LNCaP clone FGC (cell line): ENCODE data around the gene MT1X.

Experiments used
- DNase-seq: peaks from one replicate; pipeline ENCODE4 v3.0.0-alpha.2; 2011; ENCODE audit warnings: low read depth
- H3K4me3 ChIP-seq: 2 replicates; pipeline ENCODE4 v1.5.1; 2011; ENCODE audit warnings: mild to moderate bottlenecking, low read depth, low read length, control low read depth
- TF ChIP-seq, protein P1 (sequence below): IDR thresholded peaks from 2 replicates; pipeline ENCODE4 v1.5.1; 2012; ENCODE audit warnings: mild to moderate bottlenecking; ENCODE audit not compliant: control insufficient read depth, insufficient read depth; ENCODE audit errors: extremely low read depth

Gene MT1X

DNA sequence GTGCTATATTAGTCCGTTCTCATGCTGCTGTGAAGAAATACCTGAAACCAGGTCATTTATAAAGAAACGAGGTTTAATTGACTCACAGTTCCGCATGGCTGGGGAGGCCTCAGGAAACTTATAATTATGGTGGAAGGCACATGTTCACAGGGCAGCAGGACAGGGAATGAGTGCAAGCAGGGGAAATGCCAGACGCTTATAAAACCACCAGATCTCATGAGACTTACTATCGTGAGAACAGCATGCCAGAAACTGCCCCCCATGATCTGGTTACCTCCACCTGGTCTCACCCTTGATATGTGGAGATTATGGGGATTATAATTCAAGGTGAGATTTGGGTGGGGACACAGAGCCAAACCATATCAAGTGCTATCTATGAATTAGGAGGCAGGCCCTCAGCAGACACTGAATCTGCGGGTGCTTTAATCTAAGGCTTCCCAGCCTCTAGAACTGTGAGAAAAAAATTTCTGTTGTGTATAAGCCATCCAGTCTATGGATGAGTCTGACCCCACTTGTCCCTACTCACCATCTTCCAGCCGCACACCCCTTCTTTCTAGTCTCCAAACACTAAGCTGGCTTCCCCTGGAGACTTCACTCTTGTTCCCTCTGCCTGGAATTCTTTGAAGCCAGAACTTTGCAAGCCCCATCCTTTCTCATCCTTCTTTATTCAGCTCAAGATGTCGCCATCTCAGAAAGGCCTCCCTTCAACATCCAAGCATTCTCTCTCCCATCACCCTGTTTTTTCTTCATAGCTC lies 46.9 kb downstream of the MT1X start:
- TF ChIP-seq, protein P1, sequence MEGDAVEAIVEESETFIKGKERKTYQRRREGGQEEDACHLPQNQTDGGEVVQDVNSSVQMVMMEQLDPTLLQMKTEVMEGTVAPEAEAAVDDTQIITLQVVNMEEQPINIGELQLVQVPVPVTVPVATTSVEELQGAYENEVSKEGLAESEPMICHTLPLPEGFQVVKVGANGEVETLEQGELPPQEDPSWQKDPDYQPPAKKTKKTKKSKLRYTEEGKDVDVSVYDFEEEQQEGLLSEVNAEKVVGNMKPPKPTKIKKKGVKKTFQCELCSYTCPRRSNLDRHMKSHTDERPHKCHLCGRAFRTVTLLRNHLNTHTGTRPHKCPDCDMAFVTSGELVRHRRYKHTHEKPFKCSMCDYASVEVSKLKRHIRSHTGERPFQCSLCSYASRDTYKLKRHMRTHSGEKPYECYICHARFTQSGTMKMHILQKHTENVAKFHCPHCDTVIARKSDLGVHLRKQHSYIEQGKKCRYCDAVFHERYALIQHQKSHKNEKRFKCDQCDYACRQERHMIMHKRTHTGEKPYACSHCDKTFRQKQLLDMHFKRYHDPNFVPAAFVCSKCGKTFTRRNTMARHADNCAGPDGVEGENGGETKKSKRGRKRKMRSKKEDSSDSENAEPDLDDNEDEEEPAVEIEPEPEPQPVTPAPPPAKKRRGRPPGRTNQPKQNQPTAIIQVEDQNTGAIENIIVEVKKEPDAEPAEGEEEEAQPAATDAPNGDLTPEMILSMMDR, result no peak
- DNase-seq, result no peak
- peak overlapping the region; percentile 97 for H3K4me3 ChIP-seq

DNA sequence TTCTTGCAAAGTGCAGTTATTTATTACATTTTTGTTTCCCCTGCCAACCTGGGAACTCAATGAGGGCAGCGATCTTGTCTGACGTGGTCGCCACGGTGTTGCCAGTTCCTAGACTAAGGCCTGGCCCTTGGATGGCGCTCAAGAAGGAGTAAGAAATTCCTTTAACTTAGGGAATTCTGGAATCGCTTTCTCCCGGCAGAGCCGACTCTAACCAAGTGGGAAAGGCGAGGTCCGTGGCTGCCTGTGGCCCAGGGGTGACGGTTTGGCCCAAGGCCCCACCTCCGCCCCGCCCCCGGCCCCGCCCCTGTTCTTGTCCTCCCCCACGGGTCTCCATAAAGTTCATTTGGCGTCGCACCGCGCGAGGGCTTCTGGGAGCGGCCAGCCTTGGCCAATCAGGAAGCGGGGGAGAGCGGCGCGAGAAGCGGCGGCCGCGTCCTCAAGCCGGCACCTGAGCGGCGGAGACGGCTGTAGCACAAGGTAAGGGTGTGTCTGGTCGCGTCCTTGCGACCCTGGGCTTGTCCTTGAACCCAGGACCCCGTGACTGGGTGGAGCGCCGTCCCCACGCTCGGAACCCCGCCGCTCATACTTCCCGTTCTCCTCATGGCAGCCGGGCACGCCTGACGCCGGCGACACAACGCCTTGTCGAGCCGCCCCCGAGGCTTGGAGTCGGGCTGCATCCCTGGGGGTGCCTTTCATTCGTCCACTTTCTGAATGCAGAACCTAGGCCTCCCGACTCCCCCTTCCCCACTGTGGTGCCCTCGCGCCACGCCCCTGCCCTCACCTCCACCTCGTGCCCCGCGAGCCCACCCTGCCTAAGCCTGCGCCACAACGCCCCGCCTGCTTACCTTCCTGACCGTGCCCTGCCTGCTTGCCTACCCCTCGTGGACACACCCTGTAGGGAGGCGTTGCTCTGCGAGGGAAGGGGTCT lies 47.7 kb downstream of the MT1X start, which contains the start of gene NUP93:
Gene NUP93 (plus strand): TSS at position 395 of the 928 bp plus-strand sequence. CDS start 18,119 bp downstream, outside the sequence.
- H3K4me3 ChIP-seq, result peak within 1 kb of the TSS; percentile 97
- TF ChIP-seq, protein P1, result 0 out of 2 replicates have a peak, but pooled peaks have one; percentile 3
- DNase-seq, result peak; percentile 84

DNA sequence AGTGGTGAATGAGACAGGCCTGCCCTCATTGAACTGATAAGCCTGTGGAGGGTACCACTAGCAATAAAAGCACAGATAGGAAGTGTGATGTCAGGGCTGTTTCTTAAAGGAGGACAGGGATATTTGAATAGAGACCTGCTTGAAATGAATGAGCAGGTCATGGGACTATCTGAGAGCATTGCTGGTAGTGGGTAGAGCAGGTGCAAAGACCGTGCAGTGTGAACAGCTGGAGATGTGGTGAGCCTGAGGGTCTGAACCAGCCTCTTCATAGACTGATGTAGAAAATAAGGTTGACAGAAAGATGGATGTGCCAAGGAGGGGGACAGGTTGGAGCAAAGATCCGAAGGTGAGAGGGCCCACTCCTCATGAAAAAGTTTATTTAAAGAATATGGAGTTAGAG lies 50.1 kb downstream of the MT1X start:
- no peak overlapping the region for H3K4me3 ChIP-seq
- TF ChIP-seq, protein P1, result no peak
- no peak for DNase-seq

DNA sequence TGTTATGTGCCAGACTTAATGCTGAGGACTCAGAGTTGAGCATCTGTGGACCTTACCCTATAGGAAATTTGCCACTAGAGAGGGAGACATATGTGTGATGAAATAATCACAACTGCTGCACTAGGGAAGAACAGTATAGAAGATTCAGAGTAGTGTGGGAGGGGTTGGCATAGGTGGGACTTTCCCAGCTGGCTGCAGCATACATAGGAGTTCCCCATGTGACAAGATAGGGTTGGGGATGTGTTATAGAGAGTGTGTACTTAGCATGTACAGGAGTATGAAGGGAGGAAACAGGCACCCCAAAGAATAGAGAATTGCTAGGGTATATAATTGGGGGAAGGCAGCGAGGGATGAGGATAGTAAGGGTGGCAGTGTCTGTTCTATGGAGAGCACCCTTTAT lies 50.6 kb downstream of the MT1X start:
- no peak for DNase-seq
- TF ChIP-seq, protein P1, result no peak
- H3K4me3 ChIP-seq, result no peak overlapping the region
